Calu3 (cell line): ENCODE measurements around the gene SERPINA5. TPM values are rescaled to one million over a fixed set of nuclear protein-coding genes. Genes with fewer than 3 reads are reported as not detected.

Experiments
- BruUV-seq: library from RNA; stranded (reverse); fragments of 400-500 nt; replicated peaks from 2 replicates; lab custom pipeline; 2021; lab: Mats Ljungman, UMichigan
- CTCF ChIA-PET: fragments of 300-600 bp; sonication (Branson Sonifier 250); formaldehyde crosslinking; loops from one replicate; lab custom pipeline; 2022; ENCODE audit warnings: antibody characterized with exemption; lab: Charles Lee
- DNase-seq: peaks from one replicate; pipeline ENCODE4 v3.0.0; 2022
- H3K27ac Mint-ChIP-seq: one replicate; pipeline ENCODE4 v1.8.0; 2022; ENCODE audit warnings: mixed read lengths; ENCODE audit not compliant: unreplicated experiment
- H3K27me3 Mint-ChIP-seq: one replicate; pipeline ENCODE4 v1.8.0; 2022; ENCODE audit warnings: mixed read lengths; ENCODE audit not compliant: unreplicated experiment
- H3K36me3 Mint-ChIP-seq: one replicate; pipeline ENCODE4 v1.8.0; 2022; ENCODE audit warnings: mild to moderate bottlenecking, moderate library complexity, mixed read lengths; ENCODE audit not compliant: insufficient read depth, unreplicated experiment
- H3K4me1 Mint-ChIP-seq: one replicate; pipeline ENCODE4 v1.8.0; 2022; ENCODE audit warnings: mild to moderate bottlenecking, low read depth, mixed read lengths; ENCODE audit not compliant: unreplicated experiment
- H3K4me3 Mint-ChIP-seq: one replicate; pipeline ENCODE4 v1.8.0; 2022; ENCODE audit warnings: mild to moderate bottlenecking, low read depth, moderate library complexity, mixed read lengths; ENCODE audit not compliant: unreplicated experiment
- H3K9me3 Mint-ChIP-seq: one replicate; pipeline ENCODE4 v1.8.0; 2022; ENCODE audit warnings: low read depth, mixed read lengths; ENCODE audit not compliant: unreplicated experiment
- CTCF ChIP-seq: fragments of 200-600 bp; IDR thresholded peaks from one replicate; pipeline ENCODE4 v1.8.0; 2022; ENCODE audit warnings: antibody characterized with exemption; ENCODE audit not compliant: unreplicated experiment
- intact Hi-C: fragments of 100-400 bp; cut with micrococcal nuclease; formaldehyde crosslinking; loops from one replicate; pipeline ENCODE4 v1.10.0; 2022; ENCODE audit not compliant: unreplicated experiment
- total RNA-seq: library from RNA; stranded (reverse); gene quantifications from 2 replicates; pipeline ENCODE4 v1.2.3, GENCODE V29; 2022

SERPINA5 gene
- total RNA-seq, 1 experiment from 2014 or later = 20.7 TPM

GRCh38 chr14:94548999-94549985, 31.9 kb upstream of the SERPINA5 start:
- peaks cover 10% of the 10 kb centered on the region for H3K36me3 Mint-ChIP-seq
- no peak overlapping the region for H3K27ac Mint-ChIP-seq
- intact Hi-C loops = loop anchor here (1.0 kb wide), 1 partner anchor 115 kb away; no protein-coding TSS in a partner anchor
- no peaks in the 10 kb centered on the region for H3K27me3 Mint-ChIP-seq
- DNase-seq = peak; percentile 77
- CTCF ChIA-PET = interaction anchor here (0.6 to 1.2 kb wide), 6 partner anchors 8 to 225 kb away, joined by 3 to 11 read pairs (median 5); no protein-coding TSS in a partner anchor
- no TSS peak for BruUV-seq
- H3K4me1 Mint-ChIP-seq = no peaks in the 10 kb centered on the region
- peaks cover 16% of the 10 kb centered on the region for H3K9me3 Mint-ChIP-seq
- no peak overlapping the region for H3K4me3 Mint-ChIP-seq
- peak; percentile 88 for TF ChIP-seq CTCF

- intact Hi-C loops = no loop called here
- H3K27ac Mint-ChIP-seq = no peak overlapping the region
These were observed 31.2 kb upstream of the SERPINA5 start for GRCh38 chr14:94550041-94550440.

GRCh38 chr14:94555991-94556390, 25.2 kb upstream of the SERPINA5 start:
- Mint-ChIP-seq H3K4me3 (no peak overlapping the region), H3K27ac (no peak overlapping the region), H3K27me3 (no peaks in the 10 kb centered on the region), H3K9me3 (peaks cover 12% of the 10 kb centered on the region), H3K36me3 (peaks cover under 1% of the 10 kb centered on the region), H3K4me1 (peaks cover 4% of the 10 kb centered on the region)
- no peak for TF ChIP-seq CTCF
- no peak for DNase-seq
- no TSS peak for BruUV-seq
- intact Hi-C loops = no loop called here
- CTCF ChIA-PET = no interaction called here

More at GRCh38 chr14:94550041-94550440, 31.2 kb upstream of the SERPINA5 start:
- CTCF ChIA-PET = no interaction called here
- no peak for TF ChIP-seq CTCF
- peaks cover 16% of the 10 kb centered on the region for H3K9me3 Mint-ChIP-seq
- no peaks in the 10 kb centered on the region for H3K4me1 Mint-ChIP-seq
- H3K4me3 Mint-ChIP-seq = no peak overlapping the region
- H3K36me3 Mint-ChIP-seq = peaks cover 10% of the 10 kb centered on the region
- BruUV-seq = no TSS peak
- H3K27me3 Mint-ChIP-seq = no peaks in the 10 kb centered on the region
- no peak for DNase-seq

GRCh38 chr14:94557327-94557726, 23.9 kb upstream of the SERPINA5 start:
- Mint-ChIP-seq H3K36me3 (peaks cover 6% of the 10 kb centered on the region), H3K9me3 (peaks cover 12% of the 10 kb centered on the region), H3K4me1 (peaks cover 17% of the 10 kb centered on the region), H3K27me3 (no peaks in the 10 kb centered on the region), H3K4me3 (no peak overlapping the region), H3K27ac (no peak overlapping the region)
- intact Hi-C loops = no loop called here
- TF ChIP-seq CTCF = no peak
- no peak for DNase-seq
- CTCF ChIA-PET = interaction anchor here (1.5 kb wide), 1 partner anchor 8 kb away, joined by 3 read pairs; no protein-coding TSS in a partner anchor
- BruUV-seq = no TSS peak
